HEK293T (cell line): ENCODE results near the gene PACRG.

Experiments used
- BHLHE40 ChIP-seq: fragments of 450-650 bp; IDR thresholded peaks from 2 replicates; pipeline ENCODE4 v1.6.1; 2016; ENCODE audit warnings: mild to moderate bottlenecking, moderate library complexity, borderline replicate concordance
- FOXM1 ChIP-seq: fragments of 450-650 bp; IDR thresholded peaks from 2 replicates; pipeline ENCODE4 v1.6.1; 2017; ENCODE audit warnings: mild to moderate bottlenecking, borderline replicate concordance
- HDGF ChIP-seq: fragments of 450-650 bp; IDR thresholded peaks from 2 replicates; pipeline ENCODE4 v1.6.1; 2017; ENCODE audit warnings: antibody characterized with exemption, borderline replicate concordance
- LEF1 ChIP-seq: fragments of 450-650 bp; IDR thresholded peaks from 2 replicates; pipeline ENCODE4 v1.6.1; 2017; ENCODE audit warnings: mild to moderate bottlenecking, borderline replicate concordance
- ZNF384 ChIP-seq: fragments of 450-650 bp; IDR thresholded peaks from 2 replicates; pipeline ENCODE4 v1.6.1; 2016

DNA sequence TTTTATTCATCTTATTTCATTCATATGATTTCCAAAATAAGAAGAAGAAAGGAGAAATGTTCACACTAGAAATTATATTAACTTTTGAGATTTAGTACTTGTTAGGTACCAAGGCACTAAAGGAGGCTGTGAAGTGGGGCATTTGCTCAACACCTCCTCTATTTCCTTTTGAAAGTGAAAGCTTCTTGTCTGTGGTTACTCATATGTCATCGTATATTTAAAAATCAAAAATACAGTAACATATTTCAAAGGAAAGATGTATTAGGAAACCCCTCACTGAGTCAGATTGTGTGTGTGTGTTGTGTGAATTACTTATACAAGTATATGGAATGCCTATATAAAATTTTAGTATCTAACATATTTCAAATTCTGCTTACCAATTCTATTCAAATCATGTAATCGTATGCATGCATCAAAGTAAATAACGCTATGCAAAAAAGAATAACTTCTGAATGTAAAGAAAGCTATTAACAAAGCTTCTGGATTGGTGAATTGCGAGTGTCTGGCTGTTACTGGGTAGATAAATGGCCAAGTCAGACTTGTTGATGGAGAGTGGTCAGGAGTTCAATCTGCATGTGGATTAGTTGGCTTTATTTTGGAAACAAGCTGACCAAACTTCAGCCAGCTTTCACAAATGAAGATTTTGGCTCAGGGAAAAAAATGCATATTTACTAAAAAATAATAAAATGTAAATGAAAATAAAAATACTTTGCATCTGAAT is 70.9 kb downstream of the PACRG start:
- TF ChIP-seq FOXM1 = no peak
- TF ChIP-seq BHLHE40 = no peak
- no peak for TF ChIP-seq HDGF
- TF ChIP-seq LEF1 = no peak
- no peak for TF ChIP-seq ZNF384
